IPS-NIHi11 (cell line): ENCODE results near the gene ANKH.

Experiments
- DNase-seq: peaks from one replicate; pipeline ENCODE4 v3.0.0; 2012; ENCODE audit warnings: mixed read lengths, low spot score

Gene ANKH

DNA sequence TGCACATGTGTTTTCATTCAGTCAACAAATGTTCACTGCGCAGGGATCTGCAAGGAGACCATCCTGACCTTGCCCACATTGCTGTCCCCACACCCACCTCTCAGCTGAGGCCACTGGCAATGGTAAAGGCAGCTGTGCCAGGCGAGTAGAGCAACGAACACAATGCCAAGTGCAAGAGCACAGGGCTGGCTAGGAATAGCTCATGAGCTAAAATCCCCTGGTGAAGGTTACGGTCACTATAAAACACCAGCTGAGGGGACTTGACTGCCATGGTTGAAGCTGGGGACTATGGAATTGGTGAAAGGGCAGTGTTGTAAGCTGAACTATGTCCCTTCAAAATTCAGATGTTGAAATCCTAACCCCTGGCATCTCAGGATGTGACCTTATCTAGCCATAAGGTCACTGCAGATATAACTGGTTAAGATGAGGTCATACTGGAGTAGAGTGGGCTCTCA, 111.0 kb downstream of the ANKH start:
- DNase-seq: no peak

DNA sequence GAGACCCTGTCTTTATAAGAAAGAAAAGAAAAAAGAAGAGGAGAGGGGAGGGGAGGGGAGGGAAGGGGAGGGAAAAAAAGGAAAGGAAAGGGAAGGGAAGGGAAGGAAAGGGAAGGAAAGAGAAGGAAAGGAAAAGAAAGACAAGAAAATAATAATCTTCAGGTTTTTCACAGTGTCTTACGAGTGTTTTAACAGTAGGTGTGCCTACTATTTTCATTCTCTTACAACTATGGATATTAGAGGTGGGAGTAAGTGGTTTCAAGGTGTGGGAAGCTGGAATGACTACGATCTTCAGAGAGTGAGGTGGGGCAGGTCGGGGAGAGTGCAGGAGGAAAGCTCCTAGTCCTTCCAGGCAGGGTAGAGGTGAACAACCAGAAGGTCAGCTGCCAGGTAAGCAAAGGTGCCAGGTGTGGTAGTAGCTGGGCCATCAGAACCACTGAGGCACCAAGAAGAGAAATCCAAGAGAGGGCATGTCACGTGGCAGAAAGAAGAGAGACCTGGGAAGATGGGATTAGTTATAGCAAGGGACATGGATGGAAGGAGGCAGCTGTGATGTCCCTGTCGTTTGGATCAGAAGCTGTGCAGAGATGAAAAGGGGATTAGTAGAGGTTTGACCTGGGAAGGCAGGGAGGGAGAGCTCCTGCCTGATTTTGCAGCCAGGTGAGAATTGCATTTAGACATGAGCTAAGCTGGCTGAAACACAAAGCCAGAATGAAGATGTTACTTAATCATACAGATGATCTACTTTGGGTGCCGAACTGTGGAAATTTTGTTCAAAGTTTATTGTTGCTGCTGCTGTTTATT, 111.6 kb downstream of the ANKH start:
- no peak for DNase-seq

- no peak for DNase-seq
Measured at GRCh38 chr5:14757850-14758249, 113.7 kb downstream of the ANKH start.

GRCh38 chr5:14756478-14756877, 115.1 kb downstream of the ANKH start:
- no peak for DNase-seq

DNA sequence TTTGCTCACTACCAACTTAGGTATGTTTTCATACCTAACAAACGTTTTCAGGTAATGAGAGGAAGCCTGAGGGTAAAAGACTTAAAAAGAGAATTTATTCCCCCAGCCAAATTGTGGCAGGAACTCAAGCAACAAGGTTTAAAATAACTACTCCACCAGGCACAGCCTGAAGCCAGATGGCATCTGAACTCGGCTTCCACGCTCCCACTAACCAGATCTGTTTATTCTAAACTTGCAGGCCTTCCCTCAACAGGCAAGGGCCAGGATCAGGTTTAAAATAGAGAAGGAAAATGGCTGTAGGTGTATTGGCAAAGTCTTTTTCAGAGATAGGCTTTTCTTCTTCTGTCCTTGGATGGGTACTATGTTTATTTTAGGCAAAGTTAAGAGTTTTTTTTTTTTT, 117.6 kb downstream of the ANKH start:
- no peak for DNase-seq

GRCh38 chr5:14753292-14753691, 118.3 kb downstream of the ANKH start:
- DNase-seq: no peak

DNA sequence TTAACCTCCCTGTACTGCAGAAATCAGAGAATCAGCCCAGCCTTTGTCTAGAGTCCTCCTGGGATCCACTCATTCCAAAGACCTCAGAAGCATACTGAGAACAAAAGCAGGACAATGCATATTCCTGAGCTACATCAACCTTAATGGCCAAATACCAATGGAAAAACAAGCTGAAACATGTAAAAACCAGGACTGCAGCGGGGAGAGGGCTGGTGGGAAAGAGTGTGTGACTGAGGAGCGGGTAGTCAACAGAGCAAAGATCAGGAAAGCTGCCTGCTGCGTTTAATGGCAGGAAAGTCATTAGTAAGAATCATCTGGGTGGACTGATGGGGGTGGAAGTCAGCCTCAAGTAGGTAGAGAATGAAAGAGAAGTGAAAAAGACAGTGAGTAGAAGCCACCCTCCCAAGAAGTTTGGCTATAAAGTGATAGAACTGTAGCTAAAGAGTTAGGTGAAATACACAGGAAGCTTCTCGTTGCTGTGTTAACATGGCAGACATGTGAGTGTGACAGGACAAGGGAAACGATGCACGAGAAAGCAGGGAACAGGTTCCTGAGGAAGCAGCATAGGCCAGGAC, 119.0 kb downstream of the ANKH start:
- DNase-seq: no peak

- DNase-seq: no peak
Measured at GRCh38 chr5:14750712-14751111, 120.9 kb downstream of the ANKH start.

- DNase-seq: no peak
Measured at GRCh38 chr5:14749579-14750101, 121.9 kb downstream of the ANKH start.

- no peak for DNase-seq
Measured at GRCh38 chr5:14748180-14748900, 123.2 kb downstream of the ANKH start.

GRCh38 chr5:14745753-14746152, 125.8 kb downstream of the ANKH start:
- no peak for DNase-seq

- no peak for DNase-seq
Measured at GRCh38 chr5:14745188-14745563, 126.4 kb downstream of the ANKH start.

GRCh38 chr5:14744296-14745187, 127.0 kb downstream of the ANKH start:
- DNase-seq: no peak

- DNase-seq: no peak
Measured at GRCh38 chr5:14743601-14744295, 127.8 kb downstream of the ANKH start.

GRCh38 chr5:14742498-14742897, 129.1 kb downstream of the ANKH start:
- no peak for DNase-seq

GRCh38 chr5:14741801-14742440, 129.7 kb downstream of the ANKH start:
- no peak for DNase-seq

- no peak for DNase-seq
Measured at GRCh38 chr5:14741131-14741530, 130.4 kb downstream of the ANKH start.

DNA sequence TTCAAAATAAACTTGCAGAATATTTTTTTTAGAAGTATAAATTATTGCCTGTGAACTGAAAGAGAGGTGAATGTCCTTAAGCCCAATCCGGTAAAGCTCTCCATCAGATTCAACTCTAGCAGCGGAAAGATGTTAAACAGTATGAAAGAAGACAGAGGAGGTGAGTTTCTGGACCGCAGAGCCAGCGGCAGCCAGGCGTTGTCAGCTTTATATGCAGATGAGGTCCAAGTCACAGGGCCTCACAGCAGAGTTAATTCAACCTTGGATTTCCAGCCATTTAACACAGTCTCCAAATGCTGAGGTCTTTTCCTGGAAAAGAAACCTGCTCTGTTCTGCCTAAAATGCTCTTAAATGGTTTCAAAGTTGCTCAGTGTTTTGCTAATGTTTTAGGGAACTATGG, 131.6 kb downstream of the ANKH start:
- no peak for DNase-seq

DNA sequence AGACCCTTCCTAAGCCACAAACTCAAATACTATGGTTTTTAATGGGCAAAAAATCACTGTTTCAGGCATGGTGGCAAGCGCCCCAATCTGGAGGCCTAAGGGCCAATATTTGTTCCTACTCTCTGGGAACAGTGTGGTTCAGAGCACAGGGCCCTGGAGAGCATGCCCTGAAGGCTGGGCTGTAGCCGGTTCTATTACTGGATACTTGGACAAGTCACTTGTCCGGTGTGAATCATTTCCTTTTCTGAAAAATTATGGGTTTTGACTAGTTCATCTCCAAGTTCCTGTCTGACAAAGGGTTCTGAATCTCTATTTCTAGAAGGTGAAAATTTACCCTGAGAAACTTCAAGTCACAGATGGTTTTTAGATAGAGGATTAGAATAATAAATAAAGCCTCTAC, 132.0 kb downstream of the ANKH start:
- DNase-seq: no peak

DNA sequence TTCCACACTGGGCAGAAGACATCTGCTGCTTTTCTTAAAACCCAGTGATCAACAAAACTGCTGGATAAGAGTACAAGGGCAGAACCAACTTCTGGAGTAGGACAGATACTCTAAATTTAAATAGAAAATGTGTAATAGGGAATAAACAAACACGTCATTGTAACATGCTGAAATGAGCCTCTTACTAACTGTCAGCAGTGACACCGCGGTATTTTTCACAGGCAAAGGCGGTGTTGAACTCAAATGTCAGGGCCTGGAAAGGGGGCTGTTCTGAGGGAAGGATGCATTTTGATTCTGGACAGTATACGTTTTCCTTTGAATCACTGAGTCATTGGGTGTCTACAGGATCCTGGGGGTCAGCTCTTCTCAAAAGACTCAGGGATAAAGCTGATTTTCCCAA, 133.5 kb downstream of the ANKH start:
- DNase-seq: no peak

- no peak for DNase-seq
Measured at GRCh38 chr5:14737291-14737690, 134.3 kb downstream of the ANKH start.
